ENCODE results near the gene STXBP6.

Gene STXBP6

GRCh38 chr14:24844011-24844410 lies 205.9 kb downstream of the STXBP6 start:
- H3K4me1 ChIP-seq (ENCODE audit: insufficient read depth, poor library complexity, severe bottlenecking), result no peaks in the 10 kb centered on the region
- H3K27ac ChIP-seq (ENCODE audit: poor library complexity, severe bottlenecking), result no peak overlapping the region
- H3K4me3 ChIP-seq (ENCODE audit: severe bottlenecking), result no peak overlapping the region
- H3K27me3 ChIP-seq (ENCODE audit: insufficient read depth, poor library complexity, severe bottlenecking), result peaks cover 27% of the 10 kb centered on the region
- H3K36me3 ChIP-seq (ENCODE audit: low read depth), result no peaks in the 10 kb centered on the region
- no peaks in the 10 kb centered on the region for H3K9me3 ChIP-seq (ENCODE audit: severe bottlenecking)
- DNase-seq (ENCODE audit: low spot score), result no peak
- no peak for ATAC-seq (ENCODE audit: low read depth)
- no peak for TF ChIP-seq CTCF (IDR thresholded peaks at IDR 0.05; ENCODE audit: poor library complexity, severe bottlenecking)

GRCh38 chr14:24843494-24843893 lies 206.5 kb downstream of the STXBP6 start:
- TF ChIP-seq CTCF (IDR thresholded peaks at IDR 0.05; ENCODE audit: poor library complexity, severe bottlenecking), result no peak
- Histone ChIP-seq H3K27ac (ENCODE audit: poor library complexity, severe bottlenecking) (no peak overlapping the region), H3K9me3 (ENCODE audit: severe bottlenecking) (no peaks in the 10 kb centered on the region), H3K27me3 (ENCODE audit: insufficient read depth, poor library complexity, severe bottlenecking) (peaks cover 27% of the 10 kb centered on the region), H3K4me3 (ENCODE audit: severe bottlenecking) (no peak overlapping the region), H3K36me3 (ENCODE audit: low read depth) (no peaks in the 10 kb centered on the region), H3K4me1 (ENCODE audit: insufficient read depth, poor library complexity, severe bottlenecking) (no peaks in the 10 kb centered on the region)
- ATAC-seq (ENCODE audit: low read depth) (no peak), DNase-seq (ENCODE audit: low spot score) (no peak)

- DNase-seq (ENCODE audit: low spot score), result no peak
- no peaks in the 10 kb centered on the region for H3K9me3 ChIP-seq (ENCODE audit: severe bottlenecking)
- no peaks in the 10 kb centered on the region for H3K36me3 ChIP-seq (ENCODE audit: low read depth)
- no peak for ATAC-seq (ENCODE audit: low read depth)
- no peak overlapping the region for H3K27ac ChIP-seq (ENCODE audit: poor library complexity, severe bottlenecking)
- no peak overlapping the region for H3K4me3 ChIP-seq (ENCODE audit: severe bottlenecking)
- peaks cover 3% of the 10 kb centered on the region for H3K27me3 ChIP-seq (ENCODE audit: insufficient read depth, poor library complexity, severe bottlenecking)
- TF ChIP-seq CTCF (IDR thresholded peaks at IDR 0.05; ENCODE audit: poor library complexity, severe bottlenecking), result no peak
- H3K4me1 ChIP-seq (ENCODE audit: insufficient read depth, poor library complexity, severe bottlenecking), result no peaks in the 10 kb centered on the region
Observed at GRCh38 chr14:24840204-24840893, 209.6 kb downstream of the STXBP6 start.

- Histone ChIP-seq H3K36me3 (ENCODE audit: low read depth) (no peaks in the 10 kb centered on the region), H3K27ac (ENCODE audit: poor library complexity, severe bottlenecking) (no peak overlapping the region), H3K27me3 (ENCODE audit: insufficient read depth, poor library complexity, severe bottlenecking) (peaks cover 3% of the 10 kb centered on the region), H3K9me3 (ENCODE audit: severe bottlenecking) (no peaks in the 10 kb centered on the region), H3K4me3 (ENCODE audit: severe bottlenecking) (no peak overlapping the region), H3K4me1 (ENCODE audit: insufficient read depth, poor library complexity, severe bottlenecking) (no peaks in the 10 kb centered on the region)
- ATAC-seq (ENCODE audit: low read depth) (no peak; the same call in 2 of the 3 replicates), DNase-seq (ENCODE audit: low spot score) (no peak)
- TF ChIP-seq CTCF (IDR thresholded peaks at IDR 0.05; ENCODE audit: poor library complexity, severe bottlenecking), result no peak
Observed at GRCh38 chr14:24839617-24840203, 210.2 kb downstream of the STXBP6 start.
